HT-29 (cell line): ENCODE data around the gene CPSF4L. TPM values are rescaled to one million over a fixed set of nuclear protein-coding genes. Genes with fewer than 3 reads are reported as not detected.
"Not testable (repeated sequence)": the region's sequence is repeated elsewhere in the genome, so short reads cannot be mapped to it uniquely, and the experiment has no call there.

ENCODE experiments used
- DNase-seq: peaks from one replicate; pipeline ENCODE4 v3.0.0-alpha.2; 2015; ENCODE audit warnings: low spot score
- total RNA-seq: library from RNA; depleted of rRNA; stranded (reverse); fragments of >200 nt; shearing (Covaris generic); gene quantifications from 2 replicates; pipeline ENCODE4 v1.2.3, GENCODE V29; 2014

The CPSF4L gene
- total RNA-seq, 1 experiment from 2014 or later: not detected

DNA sequence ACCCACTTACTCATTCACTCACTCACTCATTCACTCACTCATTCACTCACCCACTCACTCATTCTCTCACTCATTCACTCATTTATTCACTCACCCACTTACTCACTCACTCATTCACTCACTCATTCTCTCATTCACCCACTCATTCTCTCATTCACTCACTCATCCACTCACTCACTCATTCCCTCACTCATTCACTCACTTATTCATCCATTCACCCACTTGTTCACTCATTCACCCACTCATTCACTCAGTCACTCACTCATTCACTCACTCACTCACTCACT, 7.6 kb upstream of the CPSF4L start:
- no peak for DNase-seq

DNA sequence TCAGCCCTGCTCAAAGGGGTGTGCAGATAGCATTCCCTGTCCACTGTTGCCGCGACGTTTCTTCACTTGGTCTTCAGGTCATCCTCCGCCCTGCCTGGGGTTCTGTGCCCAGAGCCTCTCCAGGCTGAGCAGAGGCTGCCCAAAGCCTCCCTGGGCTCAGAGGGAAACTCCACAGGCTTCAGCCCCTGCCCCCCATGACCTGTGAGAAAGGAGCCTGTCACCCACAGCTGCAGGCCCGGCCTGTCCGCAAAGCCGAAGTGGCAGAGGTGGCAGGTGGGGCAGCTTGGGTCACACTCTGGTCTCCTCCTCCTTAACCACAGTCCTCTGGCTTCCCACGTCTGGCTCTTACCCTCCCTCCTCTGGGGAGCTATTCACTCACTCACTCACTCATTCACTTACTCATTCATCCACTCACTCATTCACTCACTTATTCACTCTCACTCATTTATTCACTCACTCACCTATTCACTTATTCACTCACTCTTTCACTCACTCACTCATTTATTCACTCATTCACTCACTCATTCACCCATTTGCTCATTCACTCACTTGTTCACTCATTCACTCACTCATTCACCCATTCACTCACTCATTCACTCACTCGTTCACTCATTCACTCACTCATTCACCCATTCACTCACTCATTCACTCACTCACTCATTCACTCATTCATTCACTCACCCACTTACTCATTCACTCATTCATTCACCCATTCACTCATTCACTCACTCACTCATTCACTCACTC, 7.1 kb upstream of the CPSF4L start:
- DNase-seq: peak; percentile 41

DNA sequence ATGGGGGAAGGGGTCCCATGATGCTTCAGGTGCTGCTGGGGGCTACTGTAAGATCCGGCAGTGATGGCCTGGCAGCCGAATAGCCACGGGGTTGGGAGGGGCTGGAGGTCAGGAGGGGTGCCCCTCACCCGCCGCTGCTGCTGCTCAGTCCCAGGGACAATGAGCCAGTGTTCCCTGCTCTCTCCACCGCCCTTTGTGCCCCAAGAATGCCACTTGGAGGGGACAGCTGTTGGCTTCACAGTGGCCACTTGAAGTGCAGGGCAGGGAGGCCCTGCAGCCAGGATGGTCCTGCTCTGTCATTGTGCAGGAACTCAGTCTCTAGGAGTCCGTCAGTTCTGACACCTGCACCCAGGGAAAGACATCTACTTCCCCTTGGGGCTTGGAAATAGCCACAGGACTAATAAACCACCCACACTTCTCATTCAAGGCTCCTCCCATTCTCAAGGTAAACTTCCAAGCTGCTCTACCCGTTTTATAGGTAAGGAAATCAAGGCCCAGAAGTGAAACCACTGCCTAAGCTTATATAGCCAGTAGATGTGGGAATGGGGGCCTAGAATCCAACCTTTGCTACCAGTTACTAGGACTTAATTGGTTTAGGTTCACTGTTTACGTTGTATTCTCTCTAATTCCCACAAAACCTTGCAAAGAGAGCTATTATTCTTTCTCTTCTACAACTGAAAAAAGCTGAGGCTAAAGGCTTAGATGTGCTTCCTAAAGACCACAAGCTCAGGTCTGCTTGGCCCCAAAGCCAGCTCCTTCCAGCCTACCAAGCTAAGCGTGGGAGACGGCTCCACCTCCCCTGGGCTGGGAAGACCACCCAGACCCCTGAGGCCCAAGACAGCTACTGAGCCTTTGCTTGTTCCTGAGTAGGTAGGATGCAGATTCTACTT, 6.2 kb upstream of the CPSF4L start:
- DNase-seq: peak; percentile 53

DNA sequence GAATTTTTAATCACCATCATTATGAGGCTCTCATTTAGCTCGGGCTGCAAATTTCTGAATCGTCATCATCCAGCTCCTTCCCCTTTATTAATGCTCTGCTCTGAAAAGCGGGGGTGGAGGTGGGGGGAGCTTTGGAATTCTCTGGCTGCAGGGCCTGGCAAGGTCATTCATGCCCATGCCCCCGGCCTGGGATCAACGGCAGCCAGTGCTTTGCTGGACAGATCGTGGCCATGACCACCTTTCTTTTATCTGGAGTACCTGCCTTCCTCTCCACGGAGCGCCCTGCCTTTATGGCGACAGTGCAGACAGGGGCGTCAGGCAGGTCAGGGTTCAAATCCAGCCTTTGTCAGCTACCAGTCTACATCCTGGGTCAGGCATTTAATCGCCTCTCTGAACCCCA, 5.1 kb upstream of the CPSF4L start:
- no peak for DNase-seq

DNA sequence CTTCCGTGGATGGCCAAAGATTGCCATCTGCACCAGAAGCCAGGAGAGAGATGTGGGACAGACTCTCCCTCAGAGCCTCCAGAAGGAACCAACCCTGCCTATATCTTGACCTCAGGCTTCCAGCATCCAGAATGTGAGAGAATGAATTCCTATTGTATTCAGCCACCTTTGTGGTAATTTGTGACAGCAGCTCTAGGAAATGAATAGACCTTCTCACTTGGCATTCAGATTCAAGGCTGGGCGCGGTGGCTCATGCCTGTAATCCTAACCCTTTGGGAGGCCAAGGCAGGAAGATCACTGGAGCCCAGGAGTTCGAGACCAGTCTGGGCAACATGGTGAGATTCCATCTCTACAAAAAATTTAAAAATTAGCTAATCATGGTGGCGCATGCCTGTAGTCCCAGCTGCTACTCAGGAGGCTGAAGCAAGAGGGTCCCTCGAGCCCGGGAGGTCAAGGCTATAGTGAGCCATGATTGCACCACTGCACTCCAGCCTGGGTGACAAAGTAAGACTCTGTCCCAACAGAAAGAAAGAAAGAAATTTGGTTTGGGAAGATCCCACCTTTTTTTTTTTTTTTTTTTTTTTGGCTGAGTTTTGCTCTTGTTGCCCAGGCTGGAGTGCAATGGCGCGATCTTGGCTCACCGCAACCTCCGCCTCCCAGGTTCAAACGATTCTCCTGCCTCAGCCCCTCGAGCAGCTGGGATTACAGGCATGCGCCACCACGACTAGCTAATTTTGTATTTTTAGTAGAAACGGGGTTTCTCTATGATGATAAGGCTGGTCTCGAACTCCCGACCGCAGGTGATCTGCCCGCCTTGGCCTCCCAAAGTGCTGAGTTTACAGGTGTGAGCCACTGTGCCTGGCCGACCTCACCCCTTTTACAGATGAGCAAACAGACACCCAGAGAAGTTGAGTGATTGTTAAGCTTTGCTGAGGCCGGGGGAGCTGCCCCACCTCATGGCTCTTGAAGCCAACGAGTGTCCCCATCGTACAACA, 4.3 kb upstream of the CPSF4L start:
- no peak for DNase-seq

DNA sequence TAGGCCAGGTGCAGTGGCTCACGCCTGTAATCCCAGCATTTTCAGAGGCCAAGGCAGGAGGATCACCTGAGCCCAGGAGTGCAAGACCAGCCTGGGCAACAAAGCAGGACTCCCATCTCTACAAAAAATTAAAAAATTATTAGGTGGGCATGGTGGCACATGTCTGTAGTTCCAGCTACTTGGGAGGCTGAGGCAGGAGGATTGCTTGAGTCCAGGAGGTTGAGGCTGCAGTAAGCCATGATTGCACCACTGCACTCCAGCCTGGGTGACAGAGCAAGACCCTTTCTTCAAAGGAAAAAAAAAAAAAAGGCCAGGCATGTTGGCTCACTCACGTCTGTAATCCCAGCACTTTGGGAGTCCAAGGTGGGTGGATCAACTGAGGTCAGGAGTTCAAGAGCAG, 2.8 kb upstream of the CPSF4L start:
- DNase-seq: not testable (repeated sequence)

DNA sequence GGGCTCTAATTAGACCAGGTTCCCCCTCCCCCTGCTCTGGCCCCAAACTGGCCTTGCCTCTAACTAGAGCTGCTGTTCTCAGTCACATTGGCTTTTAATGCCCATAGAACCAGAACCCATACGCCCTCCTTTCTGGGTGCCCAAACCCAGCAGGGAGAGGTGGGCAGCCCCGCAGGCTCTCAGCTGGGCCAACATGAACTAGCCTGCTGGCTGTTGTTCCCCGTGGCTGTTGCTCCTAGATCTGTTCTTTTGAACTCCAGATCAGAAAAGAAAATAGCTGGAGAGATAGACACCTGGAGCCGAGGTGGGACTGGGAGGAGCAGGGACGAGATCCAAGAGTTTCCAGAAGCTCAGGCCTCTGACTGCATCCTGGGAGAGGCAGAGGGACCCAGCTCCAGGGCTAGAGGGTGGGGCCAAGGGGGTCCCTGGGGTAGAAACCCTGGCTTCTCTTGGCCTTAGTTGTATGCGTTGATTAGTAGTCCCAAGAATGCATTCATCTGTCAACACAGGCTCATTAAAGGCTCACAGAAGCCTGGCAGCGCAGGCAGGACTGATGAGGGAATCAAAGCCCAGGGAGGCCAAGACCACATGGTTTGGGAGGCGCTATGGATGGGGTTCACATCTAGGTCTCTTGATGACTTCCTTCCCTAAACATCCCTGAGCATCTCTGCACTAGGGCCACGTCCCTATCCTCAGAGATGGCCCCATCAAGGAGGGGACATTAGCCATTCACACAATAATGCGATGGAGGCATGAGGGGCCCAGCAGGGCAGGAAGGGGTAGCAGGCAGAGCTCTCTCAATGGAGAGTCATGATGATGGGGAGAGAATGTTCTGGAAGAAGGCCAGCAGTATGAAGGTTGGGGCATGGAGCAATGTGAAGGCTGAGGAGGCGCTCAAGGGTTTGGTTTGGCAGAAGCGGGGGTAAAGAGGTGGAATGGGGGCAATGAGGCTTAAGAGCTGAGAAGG, 1.3 kb upstream of the CPSF4L start:
- no peak for DNase-seq

- peak; percentile 85 for DNase-seq
These were observed 434 bp upstream of the CPSF4L start for GRCh38 chr17:73261952-73262675.

GRCh38 chr17:73257516-73257915, 4.2 kb downstream of the CPSF4L start:
- DNase-seq: no peak

DNA sequence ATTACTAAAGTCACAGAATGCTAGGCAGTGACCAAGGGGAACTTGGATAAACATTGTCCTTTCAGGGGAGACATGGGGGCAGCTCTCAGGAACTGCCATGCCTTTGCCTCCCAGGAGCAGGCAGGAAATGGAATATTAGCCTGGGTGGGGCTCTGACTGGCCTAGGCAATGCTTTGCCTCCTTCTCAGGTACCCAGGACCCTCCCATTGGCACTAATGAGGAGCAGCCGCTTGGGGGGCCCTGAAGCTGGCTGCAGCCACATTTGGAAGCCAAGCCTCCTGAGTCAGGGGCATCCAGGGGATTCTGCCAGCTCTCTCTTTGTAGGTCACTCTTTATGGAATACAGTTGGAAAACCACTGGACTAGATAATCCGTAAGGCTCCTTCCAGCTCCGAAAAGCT, 5.5 kb downstream of the CPSF4L start:
- no peak for DNase-seq

DNA sequence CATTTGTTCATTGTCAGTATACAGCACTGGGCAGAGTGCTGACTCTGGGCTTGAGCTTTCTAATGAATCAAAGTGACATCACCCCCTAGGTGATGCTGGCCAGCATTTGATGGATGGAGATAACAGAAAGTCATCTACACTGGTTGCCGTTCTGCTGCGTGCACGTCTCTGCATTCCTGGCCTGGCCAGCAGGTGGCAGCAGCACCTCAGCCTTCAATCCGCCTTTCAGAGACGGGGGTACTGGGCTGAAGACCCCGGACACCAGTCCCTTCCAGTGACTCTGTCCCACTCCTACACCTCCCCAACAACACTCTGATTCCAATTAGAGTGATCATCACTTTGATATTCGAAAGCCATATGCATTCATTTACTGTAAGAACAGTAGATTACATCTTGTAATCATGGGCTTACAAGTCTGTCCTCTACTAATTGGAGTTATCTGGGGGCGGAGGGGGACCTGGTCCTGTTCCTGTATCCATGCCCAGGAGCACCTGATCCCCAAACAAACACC, 6.0 kb downstream of the CPSF4L start:
- peak; percentile 75 for DNase-seq

- DNase-seq: no peak
These were observed 9.8 kb downstream of the CPSF4L start for GRCh38 chr17:73251871-73252270.

GRCh38 chr17:73250851-73251640, 10.6 kb downstream of the CPSF4L start:
- DNase-seq: no peak

GRCh38 chr17:73249700-73250099, 12.0 kb downstream of the CPSF4L start:
- no peak for DNase-seq

GRCh38 chr17:73248532-73248931, 13.1 kb downstream of the CPSF4L start:
- no peak for DNase-seq

- no peak for DNase-seq
These were observed 14.0 kb downstream of the CPSF4L start for GRCh38 chr17:73247726-73248125.

DNA sequence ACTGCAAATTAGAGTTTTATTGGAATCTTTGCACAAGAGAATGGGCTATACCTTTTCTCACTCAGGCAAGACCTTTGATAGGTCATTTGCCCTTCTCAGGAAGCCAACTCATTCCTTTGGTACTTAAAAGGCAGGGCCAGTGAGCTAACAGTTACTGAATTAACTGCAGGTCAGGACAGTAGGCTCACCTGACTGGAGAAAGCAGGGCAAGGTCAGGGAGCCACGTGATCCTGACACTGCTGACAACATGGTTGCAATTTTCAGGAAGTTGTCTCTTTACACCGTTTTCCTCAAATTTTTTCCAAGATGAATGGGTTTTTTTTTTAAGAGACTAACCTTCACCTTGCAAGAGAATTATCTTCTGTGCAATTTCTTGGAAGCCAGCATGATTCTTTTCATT, 21.1 kb downstream of the CPSF4L start:
- DNase-seq: no peak

DNA sequence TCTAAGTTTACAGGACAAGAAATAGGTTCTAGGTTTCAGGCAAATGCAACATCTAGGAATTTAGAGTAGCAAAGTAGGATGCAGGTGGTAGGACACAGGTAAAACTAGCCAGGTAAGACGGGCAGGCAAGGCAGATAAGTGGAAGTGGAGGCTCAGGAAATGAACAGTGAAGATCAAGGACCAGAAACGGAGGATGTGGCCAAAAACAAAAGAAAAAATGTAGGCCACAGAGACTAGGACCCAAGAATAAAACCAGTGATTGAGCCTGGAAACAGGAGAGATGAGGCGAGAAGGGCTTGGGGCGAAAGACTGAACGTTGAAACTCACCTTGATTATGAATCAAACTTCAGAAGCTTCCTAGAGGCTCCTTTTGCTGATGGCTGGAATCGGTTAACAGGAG, 24.0 kb downstream of the CPSF4L start:
- DNase-seq: no peak

DNA sequence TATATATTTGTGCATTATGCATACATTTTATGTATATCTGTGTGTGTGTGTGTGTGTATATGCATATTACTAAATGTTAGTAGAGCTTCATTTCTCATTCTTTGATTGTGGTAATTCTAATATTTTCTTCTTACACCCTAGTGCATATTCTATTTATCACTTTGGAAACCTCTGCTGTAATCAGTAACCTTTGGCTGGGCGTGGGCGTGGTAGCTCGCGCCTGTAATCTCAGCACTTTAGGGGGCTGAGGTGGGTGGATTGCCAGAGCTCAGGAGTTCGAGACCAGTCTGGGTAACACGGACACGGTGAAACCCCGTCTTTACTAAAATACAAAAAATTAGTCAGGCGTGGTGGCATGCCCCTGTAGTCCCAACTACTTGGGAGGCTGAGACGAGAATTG, 26.9 kb downstream of the CPSF4L start:
- no peak for DNase-seq
